HUES48 (cell line): Measurements from ENCODE around the gene ATP5ME.
A peak's percentile ranks its signal among the peaks of the same experiment; 100 is the strongest.
"Not testable (repeated sequence)": the region's sequence is repeated elsewhere in the genome, so short reads cannot be mapped to it uniquely, and the experiment has no call there.

ENCODE experiments used
- H3K27ac ChIP-seq: one replicate; pipeline ENCODE4 v1.7.0; 2013; ENCODE audit warnings: low read depth, low read length, inconsistent platforms
- H3K27me3 ChIP-seq: 2 replicates; pipeline ENCODE4 v1.6.1; 2013; ENCODE audit warnings: mild to moderate bottlenecking, low read length; ENCODE audit not compliant: control insufficient read depth, insufficient read depth
- H3K36me3 ChIP-seq: 2 replicates; pipeline ENCODE4 v1.6.1; 2013; ENCODE audit warnings: low read length; ENCODE audit not compliant: control insufficient read depth, insufficient read depth
- H3K4me1 ChIP-seq: 2 replicates; pipeline ENCODE4 v1.6.1; 2013; ENCODE audit warnings: mild to moderate bottlenecking, low read length; ENCODE audit not compliant: control insufficient read depth, insufficient read depth
- H3K4me3 ChIP-seq: 2 replicates; pipeline ENCODE4 v1.5.1; 2013; ENCODE audit warnings: mild to moderate bottlenecking, low read depth, low read length
- H3K9ac ChIP-seq: 2 replicates; pipeline ENCODE4 v1.6.1; 2013; ENCODE audit warnings: mild to moderate bottlenecking, low read depth, low read length, moderate library complexity
- H3K9me3 ChIP-seq: 2 replicates; pipeline ENCODE4 v1.6.1; 2013; ENCODE audit warnings: low read length; ENCODE audit not compliant: control insufficient read depth, insufficient read depth

Gene ATP5ME

DNA sequence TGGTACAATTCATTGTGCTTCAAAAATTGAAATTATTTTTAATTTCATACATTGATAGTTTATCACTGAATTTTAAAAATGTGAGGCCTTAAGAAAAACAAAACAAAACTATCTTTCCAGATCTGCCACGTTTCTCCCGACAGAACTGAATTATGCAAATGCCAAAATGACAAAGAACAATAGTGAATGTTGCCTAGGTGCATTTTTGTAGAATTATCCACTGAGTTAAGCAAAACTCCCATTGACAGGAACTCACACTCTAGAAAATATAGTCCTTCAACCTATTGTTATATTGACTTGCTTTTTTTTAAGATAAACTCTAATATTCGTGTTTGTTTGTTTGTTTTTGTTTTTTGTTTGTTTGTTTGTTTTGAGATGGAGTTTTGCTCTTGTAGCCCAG is 38.0 kb upstream of the ATP5ME start:
- H3K27me3 ChIP-seq = no peaks in the 10 kb centered on the region
- H3K9ac ChIP-seq = no peak overlapping the region
- peaks cover 18% of the 10 kb centered on the region for H3K36me3 ChIP-seq
- no peak overlapping the region for H3K27ac ChIP-seq
- H3K9me3 ChIP-seq = no peaks in the 10 kb centered on the region
- H3K4me3 ChIP-seq = no peak overlapping the region
- peaks cover 1% of the 10 kb centered on the region; the same call in 1 of the 2 replicates for H3K4me1 ChIP-seq

GRCh38 chr4:710916-711315 is 36.8 kb upstream of the ATP5ME start:
- no peak overlapping the region for H3K27ac ChIP-seq
- no peak overlapping the region for H3K9ac ChIP-seq
- peaks cover 5% of the 10 kb centered on the region; the same call in 1 of the 2 replicates for H3K4me1 ChIP-seq
- H3K4me3 ChIP-seq = no peak overlapping the region
- no peaks in the 10 kb centered on the region for H3K9me3 ChIP-seq
- peaks cover 18% of the 10 kb centered on the region for H3K36me3 ChIP-seq
- H3K27me3 ChIP-seq = no peaks in the 10 kb centered on the region

DNA sequence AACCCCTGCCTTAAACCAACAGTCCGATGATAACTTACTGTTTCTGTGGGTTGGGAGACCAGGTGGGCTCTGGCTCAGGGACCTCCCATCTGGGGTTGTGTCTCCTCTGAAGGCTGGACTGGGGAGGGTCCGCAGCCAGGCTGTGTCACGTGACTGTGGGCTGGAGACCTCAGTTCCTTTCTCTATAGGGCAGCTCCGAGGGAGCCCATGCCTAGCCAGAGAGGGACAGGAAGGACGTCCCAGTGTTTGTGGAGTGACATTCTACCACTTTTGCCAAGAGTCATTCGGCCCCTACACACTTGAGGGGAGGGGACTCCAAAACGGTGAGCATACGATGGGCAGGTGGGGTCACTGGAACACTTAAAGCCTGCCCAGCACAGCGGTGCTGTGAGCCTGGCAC is 36.0 kb upstream of the ATP5ME start:
- Histone ChIP-seq H3K27me3 (peaks cover under 1% of the 10 kb centered on the region), H3K4me1 (peaks cover 5% of the 10 kb centered on the region; the same call in 1 of the 2 replicates), H3K9me3 (no peaks in the 10 kb centered on the region), H3K9ac (no peak overlapping the region), H3K27ac (no peak overlapping the region), H3K4me3 (no peak overlapping the region), H3K36me3 (peaks cover 18% of the 10 kb centered on the region)

- peaks cover 15% of the 10 kb centered on the region for H3K36me3 ChIP-seq
- H3K9me3 ChIP-seq = no peaks in the 10 kb centered on the region
- peaks cover 5% of the 10 kb centered on the region for H3K27me3 ChIP-seq
- no peak overlapping the region for H3K9ac ChIP-seq
- H3K4me1 ChIP-seq = peaks cover 5% of the 10 kb centered on the region; the same call in 1 of the 2 replicates
- no peak overlapping the region for H3K4me3 ChIP-seq
- H3K27ac ChIP-seq = no peak overlapping the region
Measured at GRCh38 chr4:709348-709747, 35.3 kb upstream of the ATP5ME start.

DNA sequence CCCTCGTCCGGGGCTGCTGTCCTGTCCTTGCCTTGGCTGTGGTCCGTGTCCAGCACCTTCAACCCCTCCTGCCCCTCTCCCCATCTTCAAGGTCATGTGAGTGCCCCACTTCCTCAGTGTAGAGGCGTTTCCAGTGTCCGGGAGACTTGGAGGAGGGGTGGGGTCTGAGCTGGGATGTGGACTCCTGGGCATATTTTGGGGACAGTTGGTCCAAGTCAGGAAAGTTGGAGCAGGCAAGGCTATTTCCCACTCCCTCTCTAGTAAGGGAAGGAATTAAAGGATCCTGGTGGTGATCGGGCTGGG is 34.5 kb upstream of the ATP5ME start:
- Histone ChIP-seq H3K27ac (no peak overlapping the region), H3K27me3 (peaks cover 5% of the 10 kb centered on the region), H3K4me3 (no peak overlapping the region), H3K9ac (no peak overlapping the region), H3K4me1 (peaks cover 5% of the 10 kb centered on the region; the same call in 1 of the 2 replicates), H3K36me3 (peaks cover 11% of the 10 kb centered on the region), H3K9me3 (no peaks in the 10 kb centered on the region)

DNA sequence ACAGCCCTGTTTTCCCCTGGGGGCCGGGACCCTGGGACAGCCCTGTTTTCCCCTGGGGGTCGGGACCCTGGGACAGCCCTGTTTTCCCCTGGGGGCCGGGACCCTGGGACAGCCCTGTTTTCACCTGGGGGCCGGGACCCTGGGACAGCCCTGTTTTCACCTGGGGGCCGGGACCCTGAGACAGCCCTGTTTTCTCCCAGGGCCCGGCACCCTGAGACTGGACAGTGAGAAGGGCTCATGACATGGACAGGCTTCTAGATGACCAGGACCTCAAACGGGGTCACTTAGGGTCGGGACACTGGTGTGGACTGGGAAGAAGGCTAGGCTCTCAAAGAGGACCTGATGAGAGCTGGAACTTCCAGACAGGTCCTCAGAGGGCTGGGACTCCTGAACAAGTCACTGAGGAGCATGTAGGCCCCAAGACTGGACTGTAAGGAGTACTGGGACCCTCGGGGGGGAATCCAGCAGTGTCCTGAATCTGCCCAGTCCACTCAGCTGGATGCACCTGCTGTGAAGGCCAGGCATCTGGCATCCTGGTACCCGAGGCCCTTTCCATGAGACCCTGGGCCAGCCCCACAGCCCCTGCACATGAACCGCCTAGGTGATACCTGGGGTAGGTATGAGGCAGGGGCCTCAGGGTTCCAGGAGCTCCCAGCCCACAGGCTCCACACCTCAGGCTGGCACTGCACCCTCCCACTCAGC is 34.0 kb upstream of the ATP5ME start:
- Histone ChIP-seq H3K4me3 (no peak overlapping the region), H3K27me3 (peaks cover 5% of the 10 kb centered on the region), H3K9ac (no peak overlapping the region), H3K9me3 (no peaks in the 10 kb centered on the region), H3K4me1 (peaks cover 5% of the 10 kb centered on the region; the same call in 1 of the 2 replicates), H3K27ac (no peak overlapping the region), H3K36me3 (peaks cover 11% of the 10 kb centered on the region)

GRCh38 chr4:706834-707598 is 32.9 kb upstream of the ATP5ME start:
- no peaks in the 10 kb centered on the region for H3K9me3 ChIP-seq
- H3K27me3 ChIP-seq = peaks cover 5% of the 10 kb centered on the region
- no peak overlapping the region for H3K27ac ChIP-seq
- H3K9ac ChIP-seq = no peak overlapping the region
- peak overlapping the region; percentile 43 for H3K4me3 ChIP-seq
- peaks cover 11% of the 10 kb centered on the region for H3K36me3 ChIP-seq
- peaks cover 5% of the 10 kb centered on the region; the same call in 1 of the 2 replicates for H3K4me1 ChIP-seq

GRCh38 chr4:706083-706633 is 32.1 kb upstream of the ATP5ME start:
- Histone ChIP-seq H3K4me3 (peak overlapping the region; percentile 86), H3K27ac (peak overlapping the region; percentile 82), H3K36me3 (peaks cover 11% of the 10 kb centered on the region), H3K9ac (peak overlapping the region; percentile 94)
- not testable (repeated sequence) for H3K27me3 ChIP-seq, H3K9me3 ChIP-seq, H3K4me1 ChIP-seq

- peak within 1 kb of the TSS; percentile 94 for H3K9ac ChIP-seq
- H3K27ac ChIP-seq = peak within 1 kb of the TSS; percentile 82
- H3K9me3 ChIP-seq = no peaks in the 10 kb centered on the region
- peak within 1 kb of the TSS; percentile 86 for H3K4me3 ChIP-seq
- H3K4me1 ChIP-seq = peaks cover 5% of the 10 kb centered on the region; the same call in 1 of the 2 replicates
- H3K27me3 ChIP-seq = peaks cover 5% of the 10 kb centered on the region
- peaks cover 6% of the 10 kb centered on the region for H3K36me3 ChIP-seq
Measured at GRCh38 chr4:705278-706082, 31.4 kb upstream of the ATP5ME start, which contains the start of gene PCGF3. Gene PCGF3 (plus strand): TSS chr4:705832. CDS start chr4:733681, 27,849 bp downstream.

GRCh38 chr4:704971-705277 is 30.8 kb upstream of the ATP5ME start:
- H3K4me3 ChIP-seq = peak overlapping the region; percentile 45; the same call in 1 of the 2 replicates
- peaks cover 5% of the 10 kb centered on the region; the same call in 1 of the 2 replicates for H3K4me1 ChIP-seq
- H3K9me3 ChIP-seq = no peaks in the 10 kb centered on the region
- H3K36me3 ChIP-seq = peaks cover under 1% of the 10 kb centered on the region; the same call in 1 of the 2 replicates
- H3K27ac ChIP-seq = no peak overlapping the region
- peaks cover 5% of the 10 kb centered on the region for H3K27me3 ChIP-seq
- H3K9ac ChIP-seq = no peak overlapping the region
